A549 (cell line): ENCODE measurements around the gene RAPGEF2.

Experiments used
- CTCF ChIP-seq: fragments of >200 bp; sonication (Bioruptor Twin); formaldehyde crosslinking; IDR thresholded peaks from 3 replicates; pipeline ENCODE4 v1.5.1; 2016
- EP300 ChIP-seq, 2 experiments: fragments of >200 bp; sonication (Bioruptor Twin); formaldehyde crosslinking; IDR thresholded peaks; 2 replicates in 1 of 2; 3 replicates in 1 of 2; pipeline ENCODE4 v1.6.1; 2016 to 2017
- MAZ ChIP-seq: fragments of 150-350 bp; IDR thresholded peaks from 2 replicates; pipeline ENCODE4 v1.6.1; 2014; ENCODE audit warnings: antibody characterized with exemption, low read depth, low read length, borderline replicate concordance
- PBX3 ChIP-seq: IDR thresholded peaks from 2 replicates; pipeline ENCODE4 v1.6.1; 2012
- POLR2A ChIP-seq: IDR thresholded peaks from 2 replicates; pipeline ENCODE4 v1.6.1; 2012; ENCODE audit warnings: mild to moderate bottlenecking, low read length
- RAD21 ChIP-seq, 2 experiments: fragments of >200 bp in 1 of 2; sonication (Bioruptor Twin) in 1 of 2; formaldehyde crosslinking in 1 of 2; IDR thresholded peaks in 1 of 2; conservative IDR thresholded peaks in 1 of 2; 2 replicates in 1 of 2; 3 replicates in 1 of 2; pipeline ENCODE4 v1.6.1; 2012 to 2018; ENCODE audit warnings: inconsistent platforms in 1 of 2
- RFX5 ChIP-seq: fragments of 450-650 bp; IDR thresholded peaks from 2 replicates; pipeline ENCODE4 v1.7.1; 2014; ENCODE audit warnings: antibody characterized with exemption, mild to moderate bottlenecking, moderate library complexity
- SMC3 ChIP-seq: fragments of >200 bp; sonication (Bioruptor Twin); formaldehyde crosslinking; IDR thresholded peaks from 3 replicates; pipeline ENCODE4 v1.6.1; 2018; ENCODE audit warnings: inconsistent platforms

DNA sequence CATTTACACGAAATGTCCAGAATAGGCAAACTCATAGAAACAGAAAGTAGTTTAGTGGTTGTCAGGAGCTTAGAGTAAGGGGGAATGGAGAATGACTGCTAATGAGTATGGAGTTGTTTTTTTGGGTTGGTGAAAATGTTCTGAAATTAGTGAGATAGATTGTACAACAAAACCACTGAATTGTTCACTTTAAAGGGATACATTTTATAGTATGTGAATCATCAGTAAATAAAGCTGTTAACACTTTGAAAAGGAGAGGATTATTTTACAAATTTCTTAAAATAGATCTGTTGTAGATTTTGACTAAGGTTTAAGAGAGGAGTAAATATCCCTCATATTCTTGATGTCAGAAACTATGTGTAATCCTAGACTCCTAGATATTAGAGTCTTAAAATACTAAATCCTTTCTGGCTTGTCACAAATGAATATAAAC is 82.7 kb downstream of the RAPGEF2 start:
- no peak for TF ChIP-seq CTCF
- TF ChIP-seq EP300 (IDR thresholded peaks at IDR 0.05) = no peak
- TF ChIP-seq PBX3 = no peak
- no peak for TF ChIP-seq RAD21 (conservative IDR thresholded peaks at IDR 0.05 in 1 of 2, IDR thresholded peaks at IDR 0.05 in 1 of 2)
- no peak for TF ChIP-seq POLR2A
- no peak for TF ChIP-seq RFX5
- no peak for TF ChIP-seq SMC3
- TF ChIP-seq MAZ = no peak
